Right lobe of liver (tissue), 6 donors: ENCODE data around the gene NBAS. TPM values are rescaled to one million over a fixed set of nuclear protein-coding genes. Genes with fewer than 3 reads are reported as not detected.

Experiments used
- ATAC-seq, 4 donors: fragments of 200-7000 bp; cut with Tn5 transposase; one replicate each; pipeline ENCODE4 v1.9.1; 2020; ENCODE audit warnings: mild to moderate bottlenecking in 4 of 4, moderate library complexity in 4 of 4
- DNase-seq, 3 donors: peaks; one replicate each; pipeline ENCODE4 v3.0.0-alpha.2; 2020
- H3K27ac ChIP-seq, 3 donors: fragments of 200-600 bp; one replicate each; pipeline ENCODE4 v1.8.0; 2022
- H3K27me3 ChIP-seq, 2 donors: fragments of 200-600 bp; one replicate each; pipeline ENCODE4 v1.8.0; 2022
- H3K36me3 ChIP-seq, 4 donors: fragments of 200-600 bp; sonication (generic) in 1 of 4; one replicate each; pipeline versions ENCODE4 v1.5.1 to v1.8.0; 2017 to 2022; ENCODE audit warnings: control low read depth in 1 of 4
- H3K4me1 ChIP-seq, 4 donors: fragments of 200-600 bp; sonication (generic) in 1 of 4; one replicate each; pipeline versions ENCODE4 v1.5.1 to v1.8.0; 2017 to 2022; ENCODE audit warnings: control low read depth in 1 of 4
- H3K4me3 ChIP-seq, 3 donors: fragments of 200-600 bp; one replicate each; pipeline ENCODE4 v1.8.0; 2022
- H3K9me3 ChIP-seq, 4 donors: fragments of 200-600 bp; sonication (generic) in 1 of 4; one replicate each; pipeline versions ENCODE4 v1.5.1 to v1.8.0; 2017 to 2022; ENCODE audit warnings: control low read depth in 1 of 4
- CTCF ChIP-seq, 4 donors: fragments of 200-600 bp in 3 of 4; fragments of 450-650 bp in 1 of 4; IDR thresholded peaks; one replicate each; pipeline versions ENCODE4 v1.5.1 to v1.8.0; 2016 to 2022; ENCODE audit warnings: antibody characterized with exemption in 4 of 4, mild to moderate bottlenecking in 2 of 4
- POLR2A ChIP-seq: fragments of 450-650 bp; IDR thresholded peaks from one replicate; pipeline ENCODE4 v1.6.1; 2017; ENCODE audit warnings: antibody characterized with exemption, mild to moderate bottlenecking
- WGBS: methylation state at CpG from one replicate; pipeline ENCODE4 v1.1.6; 2018; ENCODE audit warnings: low coverage, low lambda C conversion rate; ENCODE audit not compliant: insufficient coverage; ENCODE audit errors: missing lambda C conversion rate; 5-methylcytosine and 5-hydroxymethylcytosine counted together
- intact Hi-C, 2 donors: fragments of 100-400 bp; cut with DNase I; formaldehyde crosslinking; loops; one replicate each; pipeline versions ENCODE4 v1.11.2 to v1.14.1; 2022
- total RNA-seq, 6 experiments: library from RNA; depleted of rRNA in 2 of 6; stranded (reverse); fragments of >200 nt in 2 of 6; fragmentation: NEBNext Ultra II Directional in 3 of 6; extraction: Animal tissue kit (Norgen Biotek cat#: 25700) in 3 of 6; gene quantifications; one replicate each; pipeline versions ENCODE4 v1.1.0 to v1.2.4, GENCODE V29; 2016 to 2023
- donor health status: DM: no; HTN: yes; CAD: no.
- donor health status: DM: no; HTN: no; CAD: no.
- donor health status: DM: no; HTN: no; CAD: no.
- donor health status: DM: no; HTN: yes; CAD: no.
- donor health status: DM: no; HTN: yes; CAD: no.

NBAS gene
- total RNA-seq, 6 experiments from 2014 or later: 16.1 to 21.8 (median 18.5) TPM

DNA sequence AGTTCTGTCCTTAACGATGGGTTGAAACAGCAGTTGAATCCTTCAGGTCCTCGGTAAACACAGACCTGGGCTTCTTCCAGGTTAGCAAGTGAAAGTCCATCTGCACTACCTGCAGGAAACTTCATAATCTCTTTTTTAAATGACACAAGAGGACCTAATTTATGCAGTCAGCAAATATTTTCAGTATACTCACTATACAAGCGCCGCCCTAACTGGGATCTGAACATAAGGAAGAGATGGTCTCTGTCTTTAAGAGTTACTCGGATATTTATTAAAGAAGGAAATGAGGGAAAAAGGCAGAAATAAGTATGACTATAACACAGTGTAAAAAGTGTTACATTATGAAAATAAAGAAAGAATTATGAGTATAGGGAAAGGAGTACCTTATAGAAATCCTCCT is 103.3 kb downstream of the NBAS start:
- no peaks in the 10 kb centered on the region for H3K9me3 ChIP-seq
- peaks cover 0 to 4% (median 0%) of the 10 kb centered on the region in 4 donors for H3K4me1 ChIP-seq
- H3K27ac ChIP-seq: no peak overlapping the region
- H3K27me3 ChIP-seq: no peaks in the 10 kb centered on the region
- TF ChIP-seq POLR2A (no peak), CTCF (IDR thresholded peaks at IDR 0.05) (no peak)
- DNase-seq (no peak), ATAC-seq (peak in 1 of 4 donors; percentile 47)
- WGBS: 50% methylated on average over 5 of the region's 5 CpGs
- peaks cover 0 to 5% (median 3%) of the 10 kb centered on the region in 4 donors for H3K36me3 ChIP-seq
- intact Hi-C loops: no loop called here
- no peak overlapping the region for H3K4me3 ChIP-seq

DNA sequence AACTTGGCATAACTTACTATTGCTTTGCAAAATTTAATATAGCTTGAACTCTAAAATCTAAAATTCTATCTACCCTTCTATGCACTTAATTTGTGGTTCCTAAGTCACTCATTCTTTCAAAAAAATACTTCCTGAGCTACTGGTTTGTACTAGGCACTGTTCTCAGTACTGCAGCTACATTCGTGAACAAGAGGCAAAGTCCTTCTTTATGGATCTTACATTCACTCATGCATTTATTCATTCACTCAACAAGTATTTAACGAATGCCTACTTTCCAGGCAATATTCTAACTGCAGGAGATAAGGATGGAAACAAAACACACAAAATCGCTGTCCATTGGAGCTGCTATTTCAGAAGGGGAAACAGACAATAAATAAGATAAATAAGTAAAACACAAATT is 104.8 kb downstream of the NBAS start:
- WGBS: 41% methylated on average over 3 of the region's 3 CpGs
- TF ChIP-seq POLR2A (no peak), CTCF (IDR thresholded peaks at IDR 0.05) (no peak)
- intact Hi-C loops: no loop called here
- H3K27ac ChIP-seq: no peak overlapping the region
- peaks cover 0 to 4% (median 0%) of the 10 kb centered on the region in 4 donors for H3K4me1 ChIP-seq
- H3K4me3 ChIP-seq: no peak overlapping the region
- peak in 3 of 4 donors; percentile 38 to 58 (median 43) for ATAC-seq
- H3K9me3 ChIP-seq: no peaks in the 10 kb centered on the region
- no peaks in the 10 kb centered on the region for H3K27me3 ChIP-seq
- DNase-seq: no peak
- H3K36me3 ChIP-seq: peaks cover 0 to 4% (median under 1%) of the 10 kb centered on the region in 4 donors

DNA sequence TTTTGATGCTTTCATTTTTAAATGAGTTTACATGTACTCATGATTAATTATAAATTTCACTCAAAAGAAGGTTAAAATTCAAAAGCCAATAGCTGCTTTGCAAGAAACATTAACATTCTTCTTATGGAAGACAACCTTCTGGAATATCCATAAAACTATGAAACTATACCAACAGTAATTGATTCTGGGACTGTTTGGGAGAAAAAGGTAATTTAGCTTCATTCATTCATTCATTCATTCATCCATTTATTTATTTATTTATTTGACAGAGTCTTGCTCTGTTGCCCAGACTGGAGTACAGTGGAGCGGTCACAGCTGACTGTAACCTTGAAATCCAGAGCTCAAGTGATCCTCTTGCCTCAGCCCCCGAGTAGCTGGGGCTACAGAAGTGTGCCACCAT is 110.3 kb downstream of the NBAS start:
- Histone ChIP-seq H3K4me1 (no peaks in the 10 kb centered on the region), H3K27me3 (no peaks in the 10 kb centered on the region), H3K36me3 (no peaks in the 10 kb centered on the region), H3K27ac (no peak overlapping the region), H3K9me3 (peaks cover 0 to 3% (median 0%) of the 10 kb centered on the region in 4 donors), H3K4me3 (no peak overlapping the region)
- no peak for TF ChIP-seq POLR2A
- no peak for TF ChIP-seq CTCF (IDR thresholded peaks at IDR 0.05)
- ATAC-seq: no peak
- DNase-seq: no peak
- intact Hi-C loops: no loop called here
- 92% methylated on average over 2 of the region's 2 CpGs for WGBS

- 75% methylated on average over 2 of the region's 2 CpGs for WGBS
- TF ChIP-seq CTCF (IDR thresholded peaks at IDR 0.05): no peak
- TF ChIP-seq POLR2A: no peak
- peaks cover 0 to 3% (median 0%) of the 10 kb centered on the region in 4 donors for H3K9me3 ChIP-seq
- intact Hi-C loops: no loop called here
- H3K27ac ChIP-seq: no peak overlapping the region
- ATAC-seq (no peak), DNase-seq (no peak)
- H3K4me3 ChIP-seq: no peak overlapping the region
- H3K36me3 ChIP-seq: no peaks in the 10 kb centered on the region
- no peaks in the 10 kb centered on the region for H3K4me1 ChIP-seq
- H3K27me3 ChIP-seq: no peaks in the 10 kb centered on the region
Observed at GRCh38 chr2:15449556-15450236, 111.4 kb downstream of the NBAS start.
